SIG-M5 treated with dmso at 0.1 percent for 504 hours (cell line): ENCODE results near the gene PRSS37.
"Not testable (repeated sequence)": the region's sequence is repeated elsewhere in the genome, so short reads cannot be mapped to it uniquely, and the experiment has no call there.

ENCODE experiments used
- DNase-seq: peaks from one replicate; lab custom pipeline; 2025; ENCODE audit not compliant: unreplicated experiment; lab: John Stamatoyannopoulos, UW

The PRSS37 gene

GRCh38 chr7:141841385-141841784 is at the start of gene PRSS37:
PRSS37 (minus strand) TSS chr7:141841485; CDS start chr7:141841049, 436 bp downstream.
- no peak for DNase-seq

- DNase-seq: peak; percentile 84
Measured at GRCh38 chr7:141889321-141889720, 48.0 kb upstream of the PRSS37 start.

- peak; percentile 54 for DNase-seq
Measured at GRCh38 chr7:141884539-141885225, 43.4 kb upstream of the PRSS37 start.

GRCh38 chr7:141880960-141881359 is 39.7 kb upstream of the PRSS37 start:
- DNase-seq: no peak

- no peak for DNase-seq
Measured at GRCh38 chr7:141877365-141877764, 36.1 kb upstream of the PRSS37 start.

GRCh38 chr7:141876371-141876770 is 35.1 kb upstream of the PRSS37 start:
- DNase-seq: no peak

- DNase-seq: no peak
Measured at GRCh38 chr7:141875453-141875852, 34.2 kb upstream of the PRSS37 start.

GRCh38 chr7:141874787-141875186 is 33.5 kb upstream of the PRSS37 start:
- peak; percentile 44 for DNase-seq

GRCh38 chr7:141872931-141873330 is 31.6 kb upstream of the PRSS37 start:
- DNase-seq: no peak

GRCh38 chr7:141866974-141867373 is 25.7 kb upstream of the PRSS37 start:
- DNase-seq: no peak

- DNase-seq: peak; percentile 39
Measured at GRCh38 chr7:141864765-141865447, 23.6 kb upstream of the PRSS37 start.

GRCh38 chr7:141860207-141860606 is 18.9 kb upstream of the PRSS37 start:
- no peak for DNase-seq

GRCh38 chr7:141847996-141848395 is 6.7 kb upstream of the PRSS37 start:
- no peak for DNase-seq

GRCh38 chr7:141844256-141844655 is 3.0 kb upstream of the PRSS37 start:
- DNase-seq: no peak

- no peak for DNase-seq
Measured at GRCh38 chr7:141842904-141843303, 1.6 kb upstream of the PRSS37 start.

- no peak for DNase-seq
Measured at GRCh38 chr7:141840708-141841107, 577 bp downstream of the PRSS37 start.

GRCh38 chr7:141839256-141839655 is 2.0 kb downstream of the PRSS37 start:
- no peak for DNase-seq

GRCh38 chr7:141838581-141838980 is 2.7 kb downstream of the PRSS37 start:
- DNase-seq: no peak

- DNase-seq: no peak
Measured at GRCh38 chr7:141837683-141838082, 3.6 kb downstream of the PRSS37 start.

GRCh38 chr7:141822432-141822831 is 18.9 kb downstream of the PRSS37 start:
- DNase-seq: not testable (repeated sequence)

- no peak for DNase-seq
Measured at GRCh38 chr7:141820067-141820466, 21.2 kb downstream of the PRSS37 start.

GRCh38 chr7:141792526-141792925 is 48.8 kb downstream of the PRSS37 start:
- no peak for DNase-seq

GRCh38 chr7:141789917-141790316 is 51.4 kb downstream of the PRSS37 start, which contains the start of gene TAS2R5:
TAS2R5 (plus strand) TSS chr7:141790217; CDS start chr7:141790362, 145 bp downstream.
- no peak for DNase-seq
